Measurements from ENCODE around the gene CCNT1. TPM values are rescaled to one million over a fixed set of nuclear protein-coding genes. Genes with fewer than 3 reads are reported as not detected.

Gene CCNT1
- total RNA-seq, 1 donor from 2014 or later: 28.0 TPM

GRCh38 chr12:48690990-48691389 is 25.5 kb downstream of the CCNT1 start:
- no peak overlapping the region for H3K27ac ChIP-seq
- H3K4me3 ChIP-seq: no peak overlapping the region
- H3K36me3 ChIP-seq: peaks cover 40 to 67% of the 10 kb centered on the region in 2 donors
- intact Hi-C loops (cut with DNase I): no loop called here
- H3K9me3 ChIP-seq: no peaks in the 10 kb centered on the region
- H3K4me1 ChIP-seq: peaks cover 0 to 4% of the 10 kb centered on the region in 2 donors
- no peaks in the 10 kb centered on the region for H3K27me3 ChIP-seq
- no peak for TF ChIP-seq CTCF (IDR thresholded peaks at IDR 0.05)
- DNase-seq (ENCODE audit: low spot score in 2 of 2): no peak

- TF ChIP-seq CTCF (IDR thresholded peaks at IDR 0.05): no peak
- peaks cover 34 to 61% of the 10 kb centered on the region in 2 donors for H3K36me3 ChIP-seq
- intact Hi-C loops (cut with DNase I): no loop called here
- H3K27ac ChIP-seq: no peak overlapping the region
- no peak for DNase-seq (ENCODE audit: low spot score in 2 of 2)
- H3K4me1 ChIP-seq: peaks cover 0 to 4% of the 10 kb centered on the region in 2 donors
- H3K27me3 ChIP-seq: no peaks in the 10 kb centered on the region
- no peaks in the 10 kb centered on the region for H3K9me3 ChIP-seq
- no peak overlapping the region for H3K4me3 ChIP-seq
Measured at GRCh38 chr12:48690436-48690835, 26.1 kb downstream of the CCNT1 start.

- no peak for DNase-seq (ENCODE audit: low spot score in 2 of 2)
- Histone ChIP-seq H3K4me1 (peaks cover 0 to 4% of the 10 kb centered on the region in 2 donors), H3K27ac (no peak overlapping the region), H3K9me3 (no peaks in the 10 kb centered on the region), H3K27me3 (no peaks in the 10 kb centered on the region), H3K36me3 (peaks cover 18 to 45% of the 10 kb centered on the region in 2 donors), H3K4me3 (no peak overlapping the region)
- TF ChIP-seq CTCF (IDR thresholded peaks at IDR 0.05): no peak
- intact Hi-C loops (cut with DNase I): loop anchor here (10.0 kb wide), 1 partner anchor 584 kb away; the partner anchor contains the start of gene SENP1
Measured at GRCh38 chr12:48688836-48689235, 27.7 kb downstream of the CCNT1 start.

- Histone ChIP-seq H3K27me3 (no peaks in the 10 kb centered on the region), H3K27ac (no peak overlapping the region), H3K36me3 (peaks cover 7 to 33% of the 10 kb centered on the region in 2 donors), H3K4me1 (peaks cover 0 to 6% of the 10 kb centered on the region in 2 donors), H3K4me3 (no peak overlapping the region), H3K9me3 (no peaks in the 10 kb centered on the region)
- no peak for TF ChIP-seq CTCF (IDR thresholded peaks at IDR 0.05)
- DNase-seq (ENCODE audit: low spot score in 2 of 2): no peak
- intact Hi-C loops (cut with DNase I): loop anchor here (10.0 kb wide), 1 partner anchor 583 kb away; the partner anchor contains the start of gene SENP1
Measured at GRCh38 chr12:48687592-48687991, 28.9 kb downstream of the CCNT1 start.

GRCh38 chr12:48686615-48687334 is 29.7 kb downstream of the CCNT1 start:
- H3K4me3 ChIP-seq: no peak overlapping the region
- no peaks in the 10 kb centered on the region for H3K27me3 ChIP-seq
- no peak overlapping the region for H3K27ac ChIP-seq
- no peaks in the 10 kb centered on the region for H3K9me3 ChIP-seq
- no peak for TF ChIP-seq CTCF (IDR thresholded peaks at IDR 0.05)
- peaks cover 6 to 25% of the 10 kb centered on the region in 2 donors for H3K36me3 ChIP-seq
- no peak for DNase-seq (ENCODE audit: low spot score in 2 of 2)
- intact Hi-C loops (cut with DNase I): loop anchor here (10.0 kb wide), 1 partner anchor 582 kb away; the partner anchor contains the start of gene SENP1
- H3K4me1 ChIP-seq: peaks cover 0 to 4% of the 10 kb centered on the region in 2 donors
